A673 (cell line): ENCODE measurements around the gene GET4. TPM values are rescaled to one million over a fixed set of nuclear protein-coding genes. Genes with fewer than 3 reads are reported as not detected.

Experiments
- BruUV-seq: library from RNA; stranded (reverse); fragments of 400-500 nt; replicated peaks from 2 replicates; lab custom pipeline; 2021; lab: Mats Ljungman, UMichigan
- CTCF ChIA-PET: fragments of 300-600 bp; sonication (Branson Sonifier 250); formaldehyde crosslinking; loops from one replicate; lab custom pipeline; 2022; ENCODE audit warnings: antibody characterized with exemption; lab: Charles Lee
- POLR2A ChIA-PET: fragments of 300-600 bp; sonication (Branson Sonifier 250); formaldehyde crosslinking; loops from one replicate; lab custom pipeline; 2022; ENCODE audit warnings: antibody characterized with exemption; ENCODE audit not compliant: low non-redundant PET; lab: Charles Lee
- DNase-seq: peaks from one replicate; pipeline ENCODE4 v3.0.0-alpha.2; 2015; ENCODE audit warnings: low spot score
- H3K27ac ChIP-seq: fragments of 200-600 bp; sonication (generic); 2 replicates; pipeline ENCODE4 v1.5.1; 2016; ENCODE audit warnings: mixed run types, low read depth, mild to moderate bottlenecking, mixed read lengths, antibody characterized with exemption, low read length; ENCODE audit not compliant: poor library complexity, severe bottlenecking
- H3K27me3 ChIP-seq: fragments of 200-600 bp; sonication (generic); replicated peaks from 2 replicates; pipeline ENCODE4 v1.6.1; 2017; ENCODE audit warnings: mixed run types, low read depth, mild to moderate bottlenecking, mixed read lengths, antibody characterized with exemption, low read length; ENCODE audit not compliant: insufficient read depth, poor library complexity
- H3K36me3 ChIP-seq: fragments of 200-600 bp; sonication (generic); 2 replicates; pipeline ENCODE4 v1.6.1; 2016; ENCODE audit warnings: mixed run types, mild to moderate bottlenecking, mixed read lengths, antibody characterized with exemption, low read length; ENCODE audit not compliant: insufficient read depth, poor library complexity, severe bottlenecking
- H3K4me1 ChIP-seq: fragments of 200-600 bp; sonication (generic); 2 replicates; pipeline ENCODE4 v1.6.1; 2017; ENCODE audit warnings: mixed run types, mild to moderate bottlenecking, mixed read lengths, antibody characterized with exemption, low read length; ENCODE audit not compliant: insufficient read depth, poor library complexity, severe bottlenecking
- H3K4me3 ChIP-seq: fragments of 200-600 bp; sonication (generic); 2 replicates; pipeline ENCODE4 v1.5.1; 2016; ENCODE audit warnings: low read depth, mixed run types, mild to moderate bottlenecking, mixed read lengths, low read length; ENCODE audit not compliant: poor library complexity, severe bottlenecking
- H3K9me3 ChIP-seq: fragments of 200-600 bp; sonication (generic); 2 replicates; pipeline ENCODE4 v1.6.1; 2016; ENCODE audit warnings: mixed run types, low read depth, mild to moderate bottlenecking, mixed read lengths, antibody characterized with exemption, low read length; ENCODE audit not compliant: poor library complexity, severe bottlenecking
- CTCF ChIP-seq: fragments of 300-800, 200-600 bp; sonication (generic); conservative IDR thresholded peaks from 2 replicates; pipeline ENCODE4 v1.5.1; 2017; ENCODE audit warnings: low read depth, mild to moderate bottlenecking, antibody characterized with exemption, low read length, moderate library complexity, mixed read lengths
- EZH2 ChIP-seq: fragments of 200-600 bp; sonication (generic); IDR thresholded peaks from 2 replicates; pipeline ENCODE4 v1.6.1; 2017; ENCODE audit warnings: borderline replicate concordance, low read depth, mild to moderate bottlenecking, mixed read lengths, antibody characterized with exemption, low read length; ENCODE audit not compliant: poor library complexity, severe bottlenecking
- intact Hi-C: fragments of 100-400 bp; cut with micrococcal nuclease; formaldehyde crosslinking; loops from one replicate; pipeline ENCODE4 v1.10.0; 2022; ENCODE audit not compliant: unreplicated experiment
- total RNA-seq: library from RNA; stranded (reverse); gene quantifications from 2 replicates; pipeline ENCODE4 v1.2.3, GENCODE V29; 2021

Gene GET4
- total RNA-seq, 1 experiment from 2014 or later, result 49.7 TPM

DNA sequence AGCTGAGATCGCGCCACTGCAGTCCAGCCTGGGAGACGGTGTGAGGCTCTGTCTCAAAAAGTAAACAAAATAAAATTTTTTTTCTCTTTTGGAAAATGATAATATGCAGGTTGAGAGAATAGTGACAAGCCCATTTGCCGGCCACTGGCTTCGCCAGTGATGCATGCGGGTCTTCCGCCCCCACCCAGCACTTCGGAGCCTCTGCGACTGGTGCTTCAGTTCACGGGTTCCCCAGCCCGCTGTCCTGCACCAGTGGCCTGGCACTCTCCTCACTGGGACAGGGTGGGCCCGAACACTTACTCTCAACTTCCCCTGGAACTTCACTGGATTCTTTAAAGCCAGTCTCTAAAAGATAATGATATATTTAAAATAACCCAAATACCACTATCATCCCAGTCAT, 41.3 kb upstream of the GET4 start:
- Histone ChIP-seq H3K9me3 (no peaks in the 10 kb centered on the region), H3K27ac (peak overlapping the region; percentile 19), H3K4me1 (peaks cover 33% of the 10 kb centered on the region), H3K27me3 (no peaks in the 10 kb centered on the region), H3K4me3 (no peak overlapping the region), H3K36me3 (peaks cover 15% of the 10 kb centered on the region)
- CTCF ChIA-PET, result no interaction called here
- POLR2A ChIA-PET, result no interaction called here
- TF ChIP-seq CTCF (no peak), EZH2 (no peak)
- no TSS peak for BruUV-seq
- no peak for DNase-seq
- intact Hi-C loops, result no loop called here

- intact Hi-C loops, result no loop called here
- Histone ChIP-seq H3K4me3 (no peak overlapping the region), H3K27me3 (no peaks in the 10 kb centered on the region), H3K36me3 (peaks cover 19% of the 10 kb centered on the region), H3K9me3 (no peaks in the 10 kb centered on the region), H3K4me1 (peaks cover 26% of the 10 kb centered on the region), H3K27ac (peak overlapping the region; percentile 19)
- TF ChIP-seq CTCF (no peak), EZH2 (no peak)
- CTCF ChIA-PET, result interaction anchor here (1.0 kb wide), 1 partner anchor 19 kb away, joined by 3 read pairs; no protein-coding TSS in a partner anchor
- POLR2A ChIA-PET, result no interaction called here
- BruUV-seq, result no TSS peak
- no peak for DNase-seq
Measured at GRCh38 chr7:835485-836401, 40.6 kb upstream of the GET4 start.

- POLR2A ChIA-PET, result no interaction called here
- H3K36me3 ChIP-seq, result peaks cover 20% of the 10 kb centered on the region
- intact Hi-C loops, result no loop called here
- TF ChIP-seq EZH2, result no peak
- peak; percentile 59 for TF ChIP-seq CTCF
- no peak overlapping the region for H3K4me3 ChIP-seq
- no peaks in the 10 kb centered on the region for H3K27me3 ChIP-seq
- peaks cover 24% of the 10 kb centered on the region for H3K4me1 ChIP-seq
- H3K27ac ChIP-seq, result peak overlapping the region; percentile 6
- no peak for DNase-seq
- BruUV-seq, result no TSS peak
- no peaks in the 10 kb centered on the region for H3K9me3 ChIP-seq
- CTCF ChIA-PET, result interaction anchor here (1.0 kb wide), 1 partner anchor 20 kb away, joined by 3 read pairs; no protein-coding TSS in a partner anchor
Measured at GRCh38 chr7:836429-836828, 39.9 kb upstream of the GET4 start.
